SK-N-SH (cell line): ENCODE results near the gene USP47.

ENCODE experiments used
- TF ChIP-seq, protein P1 (sequence below): fragments of 200-600 bp; sonication (generic); IDR thresholded peaks from 2 replicates; pipeline ENCODE4 v1.6.1; 2017; ENCODE audit warnings: antibody characterized with exemption, mild to moderate bottlenecking, moderate library complexity
- TF ChIP-seq, protein P2 (sequence below): IDR thresholded peaks from 2 replicates; pipeline ENCODE4 v1.4.0; 2012; ENCODE audit warnings: low read depth

DNA sequence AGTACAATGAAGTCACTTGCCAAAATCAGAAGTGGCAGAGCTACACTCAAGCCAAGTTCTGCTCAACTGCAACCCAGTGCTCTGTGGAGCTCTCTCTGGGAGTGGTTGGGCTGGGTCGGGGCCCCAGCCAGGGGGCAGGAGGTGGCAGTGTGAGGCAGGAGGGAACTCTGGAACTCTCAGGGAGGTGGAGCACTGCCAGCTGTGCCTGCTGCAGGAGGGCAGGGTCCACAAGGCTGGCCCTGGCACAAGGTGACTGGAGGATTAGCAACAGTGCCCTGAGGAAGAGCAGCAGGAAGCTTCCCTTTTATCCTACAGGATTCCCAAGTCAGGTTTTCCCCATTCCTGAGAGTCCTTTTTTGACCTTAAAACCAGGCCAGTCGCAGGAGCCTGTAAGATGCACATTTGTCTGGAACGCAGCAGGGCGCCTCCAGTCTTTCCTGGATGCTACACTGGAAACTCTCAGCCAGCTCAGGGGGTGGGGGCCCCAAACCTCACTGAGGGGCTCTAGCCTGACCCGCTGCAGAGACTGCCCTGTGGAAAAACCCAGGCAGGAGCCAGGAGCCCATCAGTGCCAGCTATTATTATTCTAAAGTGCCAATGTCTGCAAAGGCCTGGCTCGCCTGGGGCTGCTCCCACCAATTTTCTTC lies 134.8 kb downstream of the USP47 start:
- TF ChIP-seq, protein P1, sequence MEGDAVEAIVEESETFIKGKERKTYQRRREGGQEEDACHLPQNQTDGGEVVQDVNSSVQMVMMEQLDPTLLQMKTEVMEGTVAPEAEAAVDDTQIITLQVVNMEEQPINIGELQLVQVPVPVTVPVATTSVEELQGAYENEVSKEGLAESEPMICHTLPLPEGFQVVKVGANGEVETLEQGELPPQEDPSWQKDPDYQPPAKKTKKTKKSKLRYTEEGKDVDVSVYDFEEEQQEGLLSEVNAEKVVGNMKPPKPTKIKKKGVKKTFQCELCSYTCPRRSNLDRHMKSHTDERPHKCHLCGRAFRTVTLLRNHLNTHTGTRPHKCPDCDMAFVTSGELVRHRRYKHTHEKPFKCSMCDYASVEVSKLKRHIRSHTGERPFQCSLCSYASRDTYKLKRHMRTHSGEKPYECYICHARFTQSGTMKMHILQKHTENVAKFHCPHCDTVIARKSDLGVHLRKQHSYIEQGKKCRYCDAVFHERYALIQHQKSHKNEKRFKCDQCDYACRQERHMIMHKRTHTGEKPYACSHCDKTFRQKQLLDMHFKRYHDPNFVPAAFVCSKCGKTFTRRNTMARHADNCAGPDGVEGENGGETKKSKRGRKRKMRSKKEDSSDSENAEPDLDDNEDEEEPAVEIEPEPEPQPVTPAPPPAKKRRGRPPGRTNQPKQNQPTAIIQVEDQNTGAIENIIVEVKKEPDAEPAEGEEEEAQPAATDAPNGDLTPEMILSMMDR: no peak
- TF ChIP-seq, protein P2, sequence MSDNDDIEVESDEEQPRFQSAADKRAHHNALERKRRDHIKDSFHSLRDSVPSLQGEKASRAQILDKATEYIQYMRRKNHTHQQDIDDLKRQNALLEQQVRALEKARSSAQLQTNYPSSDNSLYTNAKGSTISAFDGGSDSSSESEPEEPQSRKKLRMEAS: no peak; the same call in 1 of the 2 replicates
